Activated T-cell treated with anti-CD3 and anti-CD28 coated beads, Interleukin-2, amount 50 U/mL, for 1 hour (primary cell): Measurements from ENCODE around the gene ERBB4.
"Not testable (repeated sequence)": the region's sequence is repeated elsewhere in the genome, so short reads cannot be mapped to it uniquely, and the experiment has no call there.

Experiments used
- DNase-seq: peaks from one replicate; pipeline ENCODE4 v3.0.0-alpha.2; 2020

Gene ERBB4

DNA sequence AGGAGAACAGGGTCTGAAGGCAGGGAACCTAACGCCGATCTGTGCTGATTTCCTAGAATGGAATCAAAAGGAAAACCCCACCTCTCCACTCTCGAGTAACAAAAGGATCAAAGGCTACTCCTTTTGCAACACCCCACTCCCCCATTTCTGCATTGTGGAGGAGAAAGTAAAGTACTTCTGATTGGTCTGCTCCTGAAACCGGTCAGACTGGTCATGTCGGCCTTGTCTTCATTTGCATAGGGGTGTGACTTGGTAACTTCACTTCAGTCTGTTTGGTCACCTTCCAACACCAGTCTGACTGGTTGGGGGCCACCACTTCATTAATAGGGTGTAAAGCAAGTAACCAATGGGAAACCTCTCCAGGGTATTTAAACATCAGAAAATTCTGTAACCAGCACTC lies 771.9 kb downstream of the ERBB4 start:
- DNase-seq: no peak

DNA sequence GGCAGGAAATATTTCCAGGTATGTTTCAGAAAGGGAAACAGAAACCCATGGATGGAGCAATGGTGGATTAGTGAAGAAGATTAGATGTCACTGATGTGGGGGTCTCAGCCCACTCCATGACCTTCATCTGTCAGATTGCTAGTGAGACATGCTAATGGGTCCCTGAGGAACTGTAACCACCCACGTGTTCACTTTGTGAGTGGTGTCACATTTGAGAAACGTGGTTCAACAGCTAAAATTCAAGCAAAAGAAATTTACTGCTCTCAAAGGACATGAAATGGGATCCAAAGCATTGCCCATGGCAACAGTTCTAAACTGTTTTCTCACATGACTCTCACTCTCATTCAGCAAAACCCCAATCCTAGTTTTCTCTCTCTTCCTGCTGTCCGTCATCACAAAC lies 776.1 kb downstream of the ERBB4 start:
- no peak for DNase-seq

DNA sequence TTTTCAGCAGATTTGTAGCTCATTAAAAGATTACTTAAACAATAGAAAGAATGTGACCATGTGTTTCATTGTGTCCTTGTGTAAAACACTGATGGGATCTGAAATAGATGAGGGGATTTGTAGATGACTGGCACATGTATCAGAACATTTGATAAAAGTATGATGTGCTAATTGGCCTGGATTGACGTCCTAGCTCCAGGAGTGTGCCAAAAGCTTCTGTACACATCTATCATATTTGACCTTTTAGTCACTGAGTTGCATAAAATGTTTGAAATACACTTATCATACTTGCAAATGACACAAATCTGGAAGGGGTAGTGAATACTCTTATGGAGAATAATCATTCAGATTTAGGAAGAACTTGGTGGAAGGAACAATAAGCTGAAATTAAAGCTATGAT lies 778.5 kb downstream of the ERBB4 start:
- no peak for DNase-seq

DNA sequence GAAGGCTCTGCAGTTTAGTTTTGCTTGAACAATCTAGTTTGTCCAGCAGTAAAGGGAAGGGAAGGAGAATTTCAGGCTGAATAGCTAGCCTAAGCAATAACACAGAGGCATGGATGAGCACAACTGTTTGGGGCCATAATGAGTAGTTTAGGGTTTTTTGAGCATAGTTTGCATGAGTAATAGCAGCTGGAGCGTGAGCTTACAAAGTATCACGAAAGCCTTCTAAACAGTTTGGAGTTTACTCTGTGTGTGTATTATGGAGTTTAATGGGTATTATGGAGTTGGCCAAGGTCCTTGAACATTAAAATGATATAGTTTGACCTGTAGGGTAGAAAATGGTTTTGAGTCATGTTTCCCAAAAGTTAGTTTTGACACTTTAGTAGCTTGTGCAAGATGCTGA lies 782.3 kb downstream of the ERBB4 start:
- DNase-seq: no peak

DNA sequence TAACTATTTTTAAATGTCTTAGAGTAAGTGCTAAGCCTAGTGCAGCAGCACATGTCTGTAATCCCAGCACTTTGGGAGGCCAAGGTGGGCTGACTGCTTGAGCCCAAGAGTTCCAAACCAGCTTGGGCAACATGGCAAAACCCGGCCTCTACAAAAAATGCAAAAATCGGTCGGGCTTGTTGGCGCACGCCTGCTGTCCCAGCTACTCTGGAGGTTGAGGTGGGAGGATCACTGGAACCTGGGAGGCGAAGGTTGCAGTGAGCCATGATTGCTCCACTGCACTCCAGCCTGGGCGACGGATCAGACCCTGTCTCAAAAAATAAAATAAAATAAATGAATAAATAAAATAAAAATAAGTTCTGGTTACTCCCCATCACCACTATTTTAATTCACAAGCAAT lies 783.4 kb downstream of the ERBB4 start:
- no peak for DNase-seq

DNA sequence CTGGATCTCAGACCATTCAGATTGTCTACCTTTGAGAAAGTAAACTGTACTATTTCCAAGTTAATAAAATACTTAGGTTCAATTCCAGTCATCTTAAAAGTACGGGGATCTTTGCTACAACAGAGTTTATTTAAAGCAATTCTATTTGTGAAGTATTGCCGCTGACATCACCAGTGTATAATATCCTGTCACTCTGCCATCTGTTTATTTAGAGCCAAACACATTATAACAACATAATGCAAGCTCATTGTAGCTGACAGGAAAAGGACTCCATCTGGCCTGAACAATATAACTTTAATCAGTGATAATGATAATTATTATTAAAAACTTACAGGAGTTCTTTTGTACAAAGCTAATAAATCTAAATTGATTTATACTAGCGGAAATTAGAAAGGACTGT lies 786.8 kb downstream of the ERBB4 start:
- no peak for DNase-seq

DNA sequence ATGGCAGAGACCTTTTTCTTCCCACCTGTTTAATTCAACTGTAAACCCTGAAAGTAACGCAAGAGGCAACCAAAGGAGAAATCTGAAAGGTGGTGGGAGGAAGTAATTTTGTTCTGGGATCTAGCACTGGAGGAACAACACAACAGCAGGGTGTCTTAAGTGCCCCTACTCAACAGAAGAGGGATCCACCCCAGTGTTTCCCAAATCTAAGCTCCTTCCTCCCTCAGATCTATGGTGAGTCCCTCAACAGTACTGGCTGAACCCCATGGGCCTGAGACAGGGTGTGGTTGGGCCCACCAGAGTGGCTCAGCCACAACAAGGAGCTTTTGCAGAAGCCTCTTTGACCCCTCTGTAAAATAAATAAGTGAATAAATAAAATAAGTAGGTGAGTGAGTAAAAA lies 790.3 kb downstream of the ERBB4 start:
- DNase-seq: no peak

DNA sequence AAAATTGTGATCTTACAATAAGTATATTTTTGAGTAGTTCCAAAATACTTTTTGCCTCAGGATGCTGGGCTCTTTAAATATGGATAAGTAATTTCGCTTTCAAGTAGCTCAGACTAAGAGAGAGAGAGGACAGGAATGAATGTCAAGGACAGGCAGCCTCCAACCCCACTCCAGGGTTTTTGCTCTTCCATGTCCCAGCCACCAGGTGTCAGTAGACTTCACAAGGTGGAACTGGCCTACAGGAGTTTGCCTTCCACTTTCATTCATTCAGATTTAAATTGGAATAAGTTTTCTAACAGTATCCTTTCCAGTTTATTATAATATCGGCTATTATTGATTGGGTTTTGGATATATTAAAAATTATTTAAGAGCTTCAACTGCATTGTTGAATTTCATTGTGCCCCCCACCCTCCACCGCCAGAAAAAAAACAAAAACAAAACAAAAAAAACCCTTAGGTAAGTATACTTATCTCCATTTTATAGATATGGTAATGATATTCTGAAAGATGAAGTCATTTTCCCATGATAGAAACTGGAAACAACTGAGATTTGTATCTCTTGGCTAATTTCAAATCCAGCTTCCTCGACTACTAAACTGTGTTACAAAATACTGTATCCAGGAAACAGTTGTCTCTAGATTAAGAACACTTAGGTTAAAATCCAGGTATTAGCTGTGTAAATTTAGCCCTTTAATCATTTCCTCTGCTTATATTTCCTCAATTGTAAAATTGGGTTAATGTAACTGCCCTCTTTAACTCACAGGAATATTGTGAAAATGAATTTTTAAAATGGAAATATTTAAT lies 793.1 kb downstream of the ERBB4 start:
- DNase-seq: no peak

DNA sequence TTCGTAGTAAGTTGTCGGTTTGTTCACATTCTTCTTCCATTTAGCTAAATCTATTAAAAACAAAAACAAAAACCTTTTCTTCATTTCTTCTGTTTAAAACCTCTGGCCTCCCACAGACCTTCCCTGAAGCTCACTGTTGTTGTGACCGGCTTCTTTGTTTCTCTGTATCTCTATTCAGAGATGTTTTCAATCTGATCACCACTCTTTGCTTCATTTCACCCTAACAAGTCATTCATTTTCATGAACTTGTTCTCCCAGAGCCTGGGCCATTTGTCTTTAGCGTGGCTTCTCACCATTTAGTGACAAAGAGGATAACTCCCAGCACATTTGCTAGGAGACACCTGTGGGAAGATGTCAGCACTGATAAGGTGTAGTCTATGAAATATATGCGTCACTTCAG lies 794.2 kb downstream of the ERBB4 start:
- DNase-seq: no peak

DNA sequence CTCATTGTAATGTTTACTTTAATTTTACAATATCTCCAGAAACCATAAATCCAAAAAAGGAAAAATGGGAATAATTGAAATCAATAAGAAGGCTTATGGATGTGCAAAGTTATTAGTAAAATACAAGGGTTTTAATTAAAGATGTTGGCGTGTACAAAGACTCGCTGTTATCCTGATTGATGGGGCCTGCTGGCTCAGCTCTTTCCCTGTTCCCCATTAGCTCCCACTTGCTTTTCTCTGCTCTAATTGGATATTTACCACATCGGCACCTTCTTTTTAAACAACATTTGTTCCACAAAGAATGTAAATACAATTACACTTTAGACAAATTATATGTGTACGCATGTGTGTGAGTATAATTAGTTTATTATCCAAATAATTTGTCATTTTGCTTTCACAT lies 796.6 kb downstream of the ERBB4 start:
- DNase-seq: no peak

DNA sequence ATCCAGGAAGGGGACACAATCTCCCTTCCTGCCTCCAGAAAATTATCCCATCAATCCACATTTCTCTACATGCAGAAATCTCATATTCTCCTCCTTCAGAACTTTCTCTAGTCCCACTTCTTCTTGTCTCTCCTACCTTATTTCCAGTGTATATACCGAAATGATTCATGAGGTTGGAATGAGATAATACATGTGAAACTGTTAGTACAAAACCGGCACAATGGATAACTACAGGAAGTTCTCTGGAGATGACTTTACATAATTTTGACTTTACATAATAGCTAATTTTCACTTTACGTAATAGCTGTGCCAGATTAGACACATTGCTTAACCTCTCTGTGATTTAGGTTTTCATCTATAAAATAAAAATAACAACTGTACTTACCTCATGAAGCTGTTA lies 801.3 kb downstream of the ERBB4 start:
- DNase-seq: no peak

DNA sequence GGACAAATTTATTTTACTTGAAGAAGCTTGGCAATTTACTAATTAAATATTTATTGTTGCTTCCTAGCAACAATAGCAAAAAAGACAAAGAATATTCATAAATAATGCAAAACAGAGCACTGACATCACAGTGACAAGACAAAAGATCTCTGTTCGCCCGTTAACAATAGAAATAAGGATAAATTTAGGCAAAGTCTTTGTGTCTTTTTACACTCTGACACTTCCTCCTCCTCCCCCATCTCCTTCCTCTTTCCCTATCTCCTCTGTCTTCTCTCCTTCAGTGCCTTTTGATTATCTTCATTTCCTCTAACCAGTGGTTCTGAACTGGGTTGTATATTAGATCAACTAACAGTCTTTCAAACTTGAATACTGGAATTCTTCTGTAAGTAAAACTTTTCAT lies 808.4 kb downstream of the ERBB4 start:
- no peak for DNase-seq

DNA sequence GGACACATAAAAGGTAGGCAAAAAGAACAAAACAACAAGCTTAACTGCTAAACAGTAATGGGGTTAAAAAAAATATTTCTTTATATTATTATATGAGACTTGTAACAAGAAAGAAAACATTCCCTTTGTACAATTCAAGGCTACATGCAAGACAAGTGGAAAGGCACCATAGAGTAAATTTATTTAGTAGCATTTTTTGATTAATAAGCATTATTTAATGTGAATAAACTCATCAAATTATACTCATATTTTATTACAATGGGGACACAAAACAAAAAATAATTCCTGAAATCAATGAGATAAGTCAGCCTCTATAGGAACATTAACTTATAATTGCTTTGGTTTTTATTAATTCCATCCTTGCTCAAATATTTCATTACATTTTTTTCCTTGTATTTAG lies 809.2 kb downstream of the ERBB4 start:
- no peak for DNase-seq

DNA sequence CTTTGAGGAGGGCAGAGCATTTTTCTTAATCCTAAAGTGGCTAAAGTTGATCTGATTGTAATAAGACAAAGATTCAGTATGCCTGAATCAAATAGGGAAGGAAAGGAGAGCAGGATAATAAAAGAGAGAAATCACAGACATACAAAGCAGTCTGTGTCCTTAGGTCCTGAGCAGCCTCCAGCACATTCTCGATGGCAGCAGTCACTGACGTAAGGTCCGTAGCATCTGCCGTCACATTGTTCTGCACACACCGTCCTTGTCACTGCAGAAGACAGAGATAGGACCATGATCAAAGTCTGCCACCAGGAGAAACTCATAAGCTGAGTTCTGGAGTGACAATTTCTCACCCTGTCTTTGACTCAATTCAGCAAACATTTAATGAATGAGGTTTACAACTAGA lies 813.7 kb downstream of the ERBB4 start:
- DNase-seq: no peak

DNA sequence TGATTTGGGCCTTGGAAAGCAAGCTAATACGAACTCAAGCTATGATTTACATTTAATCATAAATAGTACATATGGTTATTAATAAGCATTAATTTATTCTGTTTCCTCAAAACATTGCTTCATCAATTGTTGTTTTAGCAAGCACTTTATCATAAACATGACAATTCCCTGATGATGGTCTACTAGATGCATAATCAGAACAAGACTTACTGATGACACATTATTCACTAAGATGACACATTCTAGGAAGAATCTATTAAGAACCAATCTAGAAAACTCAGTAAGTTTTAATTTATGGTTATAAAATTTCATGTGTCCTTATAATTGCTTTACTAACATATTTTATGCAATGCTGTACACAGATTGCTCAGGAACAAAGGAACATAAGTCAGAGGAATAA lies 815.2 kb downstream of the ERBB4 start:
- no peak for DNase-seq

DNA sequence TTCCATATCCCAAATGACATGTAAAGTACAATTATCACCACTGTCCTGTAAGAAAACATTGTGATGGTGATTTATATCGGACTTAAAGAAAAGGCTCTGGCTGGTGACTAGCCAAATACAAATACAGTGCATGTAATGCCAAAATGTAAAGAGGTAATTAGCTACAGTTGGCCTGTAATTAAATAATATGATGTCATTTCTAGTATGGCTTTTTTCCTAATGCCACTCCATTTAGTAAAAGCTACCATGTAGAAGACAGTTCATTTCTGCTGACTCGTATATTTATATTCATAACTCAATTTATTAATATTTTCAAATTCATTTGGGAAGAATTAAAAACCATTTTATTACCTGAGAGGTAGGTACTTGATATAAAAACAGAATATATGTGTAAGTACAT lies 815.7 kb downstream of the ERBB4 start:
- DNase-seq: no peak

DNA sequence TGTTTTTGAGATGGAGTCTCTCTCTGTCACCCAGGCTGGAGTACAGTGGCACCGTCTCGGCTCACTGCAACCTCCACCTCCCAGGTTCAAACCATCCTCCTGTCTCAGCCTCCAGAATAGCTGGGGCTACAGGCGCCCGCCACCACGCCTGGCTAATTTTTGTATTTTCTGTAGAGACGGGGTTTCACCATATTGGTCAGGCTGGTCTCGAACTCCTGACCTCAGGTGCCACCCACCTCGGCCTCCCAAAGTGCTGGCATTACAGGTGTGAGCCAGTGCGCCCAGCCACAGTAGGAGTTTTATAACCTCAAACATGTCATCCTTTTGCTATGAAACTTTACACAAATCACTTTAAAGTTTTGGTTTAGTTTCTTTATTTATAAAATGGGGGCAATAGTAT lies 816.7 kb downstream of the ERBB4 start:
- not testable (repeated sequence) for DNase-seq

DNA sequence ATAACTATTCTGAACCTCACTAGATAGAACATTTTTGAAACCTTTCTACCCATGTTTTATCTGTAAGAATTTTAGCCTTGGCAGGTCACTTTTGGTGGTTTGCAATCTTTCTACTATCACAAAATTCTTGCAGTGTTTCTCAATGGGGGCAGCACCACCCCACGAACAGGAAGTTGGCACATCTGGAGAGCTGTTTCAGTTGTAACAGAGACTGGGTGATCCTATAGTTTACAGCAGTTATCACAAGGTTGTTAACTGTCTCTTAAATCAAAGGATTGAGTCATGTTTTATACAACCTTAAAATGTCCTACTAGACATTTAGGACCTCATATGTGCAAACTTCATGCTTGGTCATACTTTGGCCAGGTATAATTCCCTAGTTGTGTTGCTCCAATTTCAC lies 829.2 kb downstream of the ERBB4 start:
- no peak for DNase-seq

DNA sequence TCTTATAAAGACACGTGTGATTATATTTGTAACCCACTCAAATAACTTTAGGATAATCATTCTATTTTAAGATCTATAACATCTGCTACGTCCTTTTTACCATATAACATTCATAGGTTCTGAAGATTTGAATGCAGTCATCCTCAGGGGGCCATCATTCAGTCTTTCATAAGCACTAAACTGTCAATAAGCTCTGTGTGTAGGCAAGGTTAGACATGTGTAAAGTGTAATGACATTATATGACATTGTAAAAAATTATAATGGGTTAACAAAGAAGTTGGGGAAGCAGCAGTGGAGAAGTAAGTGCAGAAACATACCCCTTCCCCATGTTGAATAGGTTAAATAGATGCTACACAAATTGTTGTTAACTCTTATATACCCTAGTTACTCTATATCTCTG lies 845.9 kb downstream of the ERBB4 start:
- no peak for DNase-seq

DNA sequence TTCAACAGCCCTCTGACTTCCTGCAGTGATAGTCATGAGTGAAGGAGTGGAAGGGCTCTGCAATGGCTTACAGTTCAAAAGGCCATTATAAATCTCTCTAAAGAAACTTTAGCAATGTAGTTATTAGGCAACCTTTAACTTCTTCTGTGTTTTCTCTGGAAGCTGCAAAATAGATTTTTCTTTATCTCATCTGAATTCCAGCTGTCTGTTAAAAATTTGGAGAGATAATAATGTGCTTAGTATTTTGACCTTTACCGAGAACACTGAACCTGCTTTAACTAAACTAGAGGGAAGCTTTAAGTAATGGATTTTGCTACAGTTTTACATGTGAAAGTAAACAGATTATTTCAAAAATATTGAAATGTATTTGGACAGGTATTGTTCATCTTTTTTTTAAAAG lies 847.9 kb downstream of the ERBB4 start:
- DNase-seq: no peak

DNA sequence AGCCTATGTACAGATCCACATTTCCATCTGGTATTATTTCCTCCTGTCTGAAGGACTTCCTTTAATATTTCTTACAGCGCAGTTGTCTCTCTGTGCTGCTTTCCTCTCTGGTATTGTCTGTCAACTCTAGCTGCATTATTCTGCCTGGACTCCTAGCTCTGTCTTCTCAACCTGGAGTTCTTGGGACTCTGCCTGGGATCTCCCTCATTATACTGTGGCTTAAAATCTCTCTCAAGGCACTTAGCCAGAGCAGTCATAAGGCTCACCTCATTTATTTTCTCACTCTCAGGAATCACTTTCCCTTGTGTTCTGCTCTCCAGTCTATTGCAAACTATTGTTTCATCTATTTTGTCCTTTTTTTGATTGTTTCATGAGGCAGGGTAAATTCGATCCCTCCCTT lies 850.4 kb downstream of the ERBB4 start:
- DNase-seq: no peak

DNA sequence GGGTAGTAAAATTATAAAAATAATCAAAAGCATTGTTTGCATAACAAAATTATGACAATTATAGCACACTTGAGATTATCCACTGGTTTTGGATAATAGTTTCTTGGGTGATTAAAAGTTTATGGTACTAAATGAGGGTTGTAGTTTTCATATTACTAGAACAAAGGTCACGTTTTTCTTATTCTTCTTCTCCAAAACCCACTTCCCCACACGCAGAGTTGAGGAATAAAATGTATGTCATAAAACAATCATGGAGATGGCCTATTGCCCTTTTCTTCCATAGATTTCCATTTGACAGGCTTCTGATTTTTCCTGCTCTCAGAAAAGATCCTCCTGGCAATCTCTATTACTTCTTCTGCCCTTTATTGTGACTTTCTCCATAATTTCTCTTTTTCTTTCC lies 863.9 kb downstream of the ERBB4 start:
- no peak for DNase-seq

DNA sequence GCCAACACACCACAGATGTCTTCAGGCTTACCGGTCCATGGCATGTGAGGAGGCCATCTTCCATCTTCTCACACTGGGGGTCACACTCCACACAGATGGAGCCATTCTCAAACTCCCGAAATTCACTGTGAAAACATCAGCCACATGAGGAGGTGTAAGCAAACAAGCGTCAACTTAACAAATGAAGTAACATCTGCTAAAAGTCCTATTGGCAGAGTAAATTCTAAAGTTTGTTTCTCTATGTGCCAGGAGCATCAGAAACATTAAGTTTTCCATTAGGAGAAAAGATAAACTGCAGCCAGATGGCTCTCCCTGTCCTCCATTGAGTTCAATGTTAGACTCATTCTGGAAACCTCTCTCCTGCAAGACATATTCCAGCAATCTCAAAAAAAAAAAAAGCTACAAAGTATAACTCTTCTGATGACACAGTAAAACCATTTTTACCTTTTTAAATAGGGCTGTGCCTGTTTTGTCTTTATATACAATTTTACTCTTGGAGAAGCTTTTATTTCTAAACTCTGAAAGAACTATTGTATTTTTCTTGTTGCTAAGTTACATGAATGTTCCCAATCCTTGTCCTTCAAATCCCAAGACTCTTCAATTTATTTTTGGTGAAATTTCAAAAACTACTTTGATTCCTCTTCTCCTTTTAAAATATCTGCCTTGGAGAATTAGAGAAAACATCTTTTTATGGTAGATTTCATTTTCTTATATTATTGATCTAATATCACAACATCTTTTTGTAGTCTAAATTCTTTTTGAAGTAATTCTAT lies 865.3 kb downstream of the ERBB4 start:
- DNase-seq: no peak

DNA sequence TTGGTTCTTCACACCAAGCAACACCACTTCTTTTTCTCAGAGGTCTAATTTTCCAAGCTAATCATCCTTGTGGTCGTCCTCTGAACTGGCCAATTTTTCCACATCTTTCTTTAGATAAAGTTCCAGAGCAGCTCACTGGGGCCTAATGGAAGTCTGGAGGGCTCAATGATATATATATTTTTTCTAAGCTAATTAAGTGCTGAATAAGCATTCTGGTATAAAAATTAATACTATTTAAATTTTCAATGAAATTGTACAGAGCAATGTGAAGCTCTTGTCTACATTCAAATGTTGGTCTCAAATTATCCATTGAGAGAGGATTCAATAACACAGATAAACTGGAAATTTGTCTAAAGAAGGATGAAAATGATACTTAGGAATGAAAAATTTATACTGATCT lies 866.6 kb downstream of the ERBB4 start:
- no peak for DNase-seq

DNA sequence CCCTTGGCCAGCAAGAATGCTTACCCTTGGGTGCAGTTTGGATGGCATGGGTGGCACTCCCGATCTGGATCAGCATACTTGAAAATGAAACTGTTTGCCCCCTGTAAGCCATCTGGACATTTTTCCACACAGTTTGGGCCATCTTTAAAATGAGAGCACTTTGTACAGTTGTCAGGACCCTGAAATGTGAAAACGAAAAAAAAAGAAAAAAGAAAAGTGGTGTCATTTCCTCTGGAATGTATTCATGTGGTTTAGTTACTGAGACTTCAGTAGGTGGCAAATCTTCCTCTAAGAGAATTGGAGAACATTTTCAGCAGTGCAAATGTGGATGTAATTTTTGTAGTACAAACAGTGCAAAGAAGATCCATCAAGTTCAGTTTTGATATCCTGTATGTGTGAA lies 873.3 kb downstream of the ERBB4 start:
- no peak for DNase-seq
